MM.1S (cell line): Measurements from ENCODE around the gene NTSR1.

Experiments
- DNase-seq: peaks from one replicate; pipeline ENCODE4 v3.0.0-alpha.2; 2015
- H2AFZ ChIP-seq: fragments of 300-600 bp; sonication (generic); 2 replicates; pipeline ENCODE4 v1.6.0; 2016; ENCODE audit warnings: antibody characterized with exemption, low read length
- H3F3A ChIP-seq: fragments of 300-600 bp; sonication (generic); 2 replicates; pipeline ENCODE4 v1.6.1; 2016; ENCODE audit warnings: mild to moderate bottlenecking, antibody characterized with exemption, low read length, moderate library complexity, mixed read lengths; ENCODE audit not compliant: insufficient read depth
- H3K27ac ChIP-seq: fragments of 300-600 bp; sonication (generic); 2 replicates; pipeline ENCODE4 v1.5.1; 2016; ENCODE audit warnings: mild to moderate bottlenecking, low read length
- H3K27me3 ChIP-seq: fragments of 300-600 bp; sonication (generic); replicated peaks from 2 replicates; pipeline ENCODE4 v1.6.0; 2016; ENCODE audit warnings: low read length; ENCODE audit not compliant: insufficient read depth
- H3K36me3 ChIP-seq: fragments of 300-600 bp; sonication (generic); replicated peaks from 2 replicates; pipeline ENCODE4 v1.6.1; 2016; ENCODE audit warnings: mild to moderate bottlenecking, low read length, mixed read lengths; ENCODE audit not compliant: insufficient read depth
- H3K4me1 ChIP-seq: fragments of 300-600 bp; sonication (generic); 2 replicates; pipeline ENCODE4 v1.6.1; 2016; ENCODE audit warnings: low read length, mixed read lengths
- H3K4me2 ChIP-seq: fragments of 300-600 bp; sonication (generic); 2 replicates; pipeline ENCODE4 v1.6.0; 2016; ENCODE audit warnings: low read depth, low read length
- H3K4me3 ChIP-seq: fragments of 300-600 bp; sonication (generic); 2 replicates; pipeline ENCODE4 v1.5.1; 2016; ENCODE audit warnings: low read length, mixed read lengths
- H3K79me2 ChIP-seq: fragments of 300-600 bp; sonication (generic); 2 replicates; pipeline ENCODE4 v1.6.1; 2016; ENCODE audit warnings: mixed run types, low read length, mixed read lengths
- H3K9ac ChIP-seq: fragments of 300-600 bp; sonication (generic); 2 replicates; pipeline ENCODE4 v1.6.1; 2016; ENCODE audit warnings: low read length, mixed read lengths
- H3K9me2 ChIP-seq: fragments of 300-600 bp; sonication (generic); replicated peaks from 2 replicates; pipeline ENCODE4 v1.6.1; 2016; ENCODE audit warnings: mild to moderate bottlenecking, low read length, mixed read lengths; ENCODE audit not compliant: insufficient read depth
- H3K9me3 ChIP-seq: fragments of 300-600 bp; sonication (generic); replicated peaks from 2 replicates; pipeline ENCODE4 v1.6.1; 2016; ENCODE audit warnings: mild to moderate bottlenecking, low read length, mixed read lengths; ENCODE audit not compliant: insufficient read depth
- H4K20me1 ChIP-seq: fragments of 300-600 bp; sonication (generic); 2 replicates; pipeline ENCODE4 v1.6.1; 2016; ENCODE audit warnings: mild to moderate bottlenecking, low read length, moderate library complexity, mixed read lengths; ENCODE audit not compliant: insufficient read depth
- EZH2 ChIP-seq: fragments of 300-600 bp; sonication (generic); optimal IDR thresholded peaks from 2 replicates; pipeline ENCODE3; 2017; ENCODE audit warnings: low read depth, mild to moderate bottlenecking, antibody characterized with exemption, low read length, mixed read lengths
- EZH2phosphoT487 ChIP-seq: fragments of 300-600 bp; sonication (generic); IDR thresholded peaks from 2 replicates; pipeline ENCODE4 v1.6.1; 2018; ENCODE audit warnings: antibody characterized with exemption, low read length
- TF ChIP-seq, protein P1 (sequence below): fragments of 300-600 bp; sonication (generic); IDR thresholded peaks from 2 replicates; pipeline ENCODE4 v1.5.1; 2016; ENCODE audit warnings: antibody characterized with exemption, low read length, mixed read lengths

The NTSR1 gene

DNA sequence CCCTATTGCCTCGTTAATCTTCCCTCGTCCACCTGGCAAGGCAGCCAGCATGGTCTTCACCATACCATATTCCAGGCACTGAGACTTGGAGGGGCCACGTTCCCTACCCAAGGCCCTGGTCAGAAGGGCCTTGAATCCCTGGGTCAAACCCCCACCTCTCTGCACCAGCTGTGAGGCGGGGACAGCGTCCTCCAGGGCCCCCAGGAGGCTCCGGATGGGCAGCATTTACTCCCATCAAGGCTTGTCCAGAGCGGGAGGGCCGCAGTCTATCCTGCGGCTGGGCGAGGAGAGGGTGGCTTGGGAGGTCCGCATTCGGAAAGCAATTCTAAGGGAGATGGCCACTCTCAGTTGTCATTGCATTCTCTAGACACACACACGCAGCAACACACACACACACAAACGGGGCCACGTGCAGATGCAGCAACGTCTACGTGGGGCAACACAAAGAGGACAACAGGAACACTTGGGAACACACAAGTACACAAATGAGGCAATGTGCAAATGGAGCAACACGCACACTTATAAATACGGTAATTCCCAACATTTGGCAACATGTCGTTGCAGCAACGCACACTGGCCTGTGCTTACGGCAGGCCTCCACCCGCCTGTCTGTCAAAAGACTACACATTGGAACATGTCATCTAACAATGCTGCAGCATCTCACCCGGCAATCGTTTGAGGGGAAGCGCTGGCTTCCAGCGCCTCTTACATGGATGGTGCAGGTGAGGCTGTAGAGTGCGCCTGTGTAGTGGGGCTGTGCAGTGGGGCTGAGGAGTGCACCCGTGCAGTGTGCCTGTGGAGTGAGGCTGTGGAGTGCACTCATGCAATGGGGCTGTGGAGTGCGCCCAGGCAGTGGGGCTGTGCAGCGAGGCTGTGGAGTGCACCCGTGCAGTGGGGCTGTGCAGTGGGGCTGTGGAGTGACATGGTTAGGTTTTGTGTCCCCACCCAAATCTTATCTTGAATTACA lies 12.9 kb upstream of the NTSR1 start:
- no peaks in the 10 kb centered on the region for H3K36me3 ChIP-seq
- no peaks in the 10 kb centered on the region for H3K79me2 ChIP-seq
- no peak overlapping the region for H3K9ac ChIP-seq
- H3F3A ChIP-seq, result no peaks in the 10 kb centered on the region
- no peak for TF ChIP-seq EZH2phosphoT487
- no peak for TF ChIP-seq EZH2
- TF ChIP-seq, protein P1, sequence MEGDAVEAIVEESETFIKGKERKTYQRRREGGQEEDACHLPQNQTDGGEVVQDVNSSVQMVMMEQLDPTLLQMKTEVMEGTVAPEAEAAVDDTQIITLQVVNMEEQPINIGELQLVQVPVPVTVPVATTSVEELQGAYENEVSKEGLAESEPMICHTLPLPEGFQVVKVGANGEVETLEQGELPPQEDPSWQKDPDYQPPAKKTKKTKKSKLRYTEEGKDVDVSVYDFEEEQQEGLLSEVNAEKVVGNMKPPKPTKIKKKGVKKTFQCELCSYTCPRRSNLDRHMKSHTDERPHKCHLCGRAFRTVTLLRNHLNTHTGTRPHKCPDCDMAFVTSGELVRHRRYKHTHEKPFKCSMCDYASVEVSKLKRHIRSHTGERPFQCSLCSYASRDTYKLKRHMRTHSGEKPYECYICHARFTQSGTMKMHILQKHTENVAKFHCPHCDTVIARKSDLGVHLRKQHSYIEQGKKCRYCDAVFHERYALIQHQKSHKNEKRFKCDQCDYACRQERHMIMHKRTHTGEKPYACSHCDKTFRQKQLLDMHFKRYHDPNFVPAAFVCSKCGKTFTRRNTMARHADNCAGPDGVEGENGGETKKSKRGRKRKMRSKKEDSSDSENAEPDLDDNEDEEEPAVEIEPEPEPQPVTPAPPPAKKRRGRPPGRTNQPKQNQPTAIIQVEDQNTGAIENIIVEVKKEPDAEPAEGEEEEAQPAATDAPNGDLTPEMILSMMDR, result no peak
- H4K20me1 ChIP-seq, result no peaks in the 10 kb centered on the region
- no peak overlapping the region for H3K4me2 ChIP-seq
- H3K9me2 ChIP-seq, result no peaks in the 10 kb centered on the region
- H3K27ac ChIP-seq, result no peak overlapping the region
- no peaks in the 10 kb centered on the region for H3K4me1 ChIP-seq
- no peak overlapping the region for H3K4me3 ChIP-seq
- DNase-seq, result no peak
- H2AFZ ChIP-seq, result no peak overlapping the region
- peaks cover 96% of the 10 kb centered on the region for H3K27me3 ChIP-seq
- H3K9me3 ChIP-seq, result no peaks in the 10 kb centered on the region

DNA sequence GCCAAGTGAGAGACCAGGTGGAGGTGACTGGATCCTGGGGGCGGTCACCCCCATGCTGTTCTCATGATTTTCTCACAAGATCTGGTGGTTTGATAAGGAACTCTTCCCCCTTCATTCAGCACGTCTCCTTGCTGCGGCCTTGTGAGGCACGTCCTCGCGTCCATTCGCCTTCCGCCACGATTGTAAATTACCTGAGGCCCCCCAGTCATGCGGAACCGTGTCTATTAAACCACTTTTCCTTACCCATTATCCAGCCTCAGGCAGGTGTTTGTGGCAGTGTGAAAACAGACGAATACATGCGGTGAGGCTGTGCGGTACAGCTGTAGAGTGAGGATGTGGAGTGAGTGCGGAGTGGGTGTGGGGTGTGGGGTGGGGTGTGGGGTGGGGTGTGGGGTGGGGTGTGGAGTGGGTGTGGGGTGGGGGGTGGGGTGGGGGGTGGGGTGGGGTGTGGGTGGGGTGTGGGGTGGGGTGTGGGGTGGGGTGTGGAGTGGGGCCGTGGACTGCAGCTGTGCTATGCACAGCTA lies 12.1 kb upstream of the NTSR1 start:
- no peak overlapping the region for H2AFZ ChIP-seq
- no peaks in the 10 kb centered on the region for H3F3A ChIP-seq
- TF ChIP-seq EZH2phosphoT487 (no peak), EZH2 (no peak)
- TF ChIP-seq, protein P1, result no peak
- no peak overlapping the region for H3K4me2 ChIP-seq
- H3K27me3 ChIP-seq, result peaks cover 96% of the 10 kb centered on the region
- no peaks in the 10 kb centered on the region for H3K79me2 ChIP-seq
- no peak overlapping the region for H3K9ac ChIP-seq
- DNase-seq, result no peak
- no peaks in the 10 kb centered on the region for H3K4me1 ChIP-seq
- H3K9me2 ChIP-seq, result no peaks in the 10 kb centered on the region
- H3K27ac ChIP-seq, result no peak overlapping the region
- H4K20me1 ChIP-seq, result no peaks in the 10 kb centered on the region
- no peaks in the 10 kb centered on the region for H3K36me3 ChIP-seq
- no peak overlapping the region for H3K4me3 ChIP-seq
- no peaks in the 10 kb centered on the region for H3K9me3 ChIP-seq

DNA sequence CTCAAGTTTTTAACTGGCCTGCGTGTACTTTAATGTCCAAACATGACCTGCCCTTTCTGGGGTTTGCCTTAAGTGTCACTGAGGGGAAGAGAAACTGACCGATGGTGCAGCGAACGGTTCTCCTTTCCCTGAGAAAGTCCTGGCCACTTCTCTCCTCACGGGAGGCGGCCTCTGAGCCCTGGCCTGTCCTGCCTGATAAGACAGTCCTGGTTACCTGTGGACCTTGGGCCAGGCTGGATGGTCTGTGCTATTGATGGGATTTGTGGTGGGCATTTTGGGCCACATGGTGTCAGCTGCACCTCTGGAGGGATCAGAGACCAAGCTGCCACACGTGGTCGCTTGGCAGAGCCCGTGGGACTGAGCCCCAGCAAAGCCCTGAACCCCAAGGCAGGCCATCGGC lies 11.6 kb upstream of the NTSR1 start:
- H3K36me3 ChIP-seq, result no peaks in the 10 kb centered on the region
- H3K79me2 ChIP-seq, result no peaks in the 10 kb centered on the region
- DNase-seq, result no peak
- no peak overlapping the region for H3K9ac ChIP-seq
- no peak overlapping the region for H3K27ac ChIP-seq
- no peaks in the 10 kb centered on the region for H3K9me3 ChIP-seq
- no peaks in the 10 kb centered on the region for H3K9me2 ChIP-seq
- no peak overlapping the region for H3K4me2 ChIP-seq
- H3K27me3 ChIP-seq, result peaks cover 96% of the 10 kb centered on the region
- no peaks in the 10 kb centered on the region for H3F3A ChIP-seq
- no peak overlapping the region for H3K4me3 ChIP-seq
- H4K20me1 ChIP-seq, result no peaks in the 10 kb centered on the region
- no peaks in the 10 kb centered on the region for H3K4me1 ChIP-seq
- no peak overlapping the region for H2AFZ ChIP-seq
- no peak for TF ChIP-seq EZH2phosphoT487
- TF ChIP-seq, protein P1, result no peak
- no peak for TF ChIP-seq EZH2
